BE2C (cell line): ENCODE results near the gene SPTLC3.

Source experiments
- DNase-seq: peaks from one replicate; pipeline ENCODE4 v3.0.0-alpha.2; 2020
- H3K27me3 ChIP-seq: fragments of 250-450 bp; sonication (Bioruptor Pico); 2 replicates; pipeline ENCODE4 v1.5.1; 2020; ENCODE audit warnings: mild to moderate bottlenecking
- H3K36me3 ChIP-seq: fragments of 250-450 bp; sonication (Bioruptor Pico); 2 replicates; pipeline ENCODE4 v1.5.1; 2020; ENCODE audit warnings: mild to moderate bottlenecking
- H3K4me1 ChIP-seq: fragments of 250-450 bp; sonication (Bioruptor Pico); 2 replicates; pipeline ENCODE4 v1.5.1; 2020
- H3K4me3 ChIP-seq: 2 replicates; pipeline ENCODE4 v1.5.1; 2011; ENCODE audit warnings: low read depth, low read length
- H3K9me3 ChIP-seq: fragments of 250-450 bp; sonication (Bioruptor Pico); 2 replicates; pipeline ENCODE4 v1.5.1; 2020
- TF ChIP-seq, protein P1 (sequence below): IDR thresholded peaks from 2 replicates; pipeline ENCODE4 v1.5.1; 2012; ENCODE audit warnings: mild to moderate bottlenecking, low read depth, low read length

The SPTLC3 gene

DNA sequence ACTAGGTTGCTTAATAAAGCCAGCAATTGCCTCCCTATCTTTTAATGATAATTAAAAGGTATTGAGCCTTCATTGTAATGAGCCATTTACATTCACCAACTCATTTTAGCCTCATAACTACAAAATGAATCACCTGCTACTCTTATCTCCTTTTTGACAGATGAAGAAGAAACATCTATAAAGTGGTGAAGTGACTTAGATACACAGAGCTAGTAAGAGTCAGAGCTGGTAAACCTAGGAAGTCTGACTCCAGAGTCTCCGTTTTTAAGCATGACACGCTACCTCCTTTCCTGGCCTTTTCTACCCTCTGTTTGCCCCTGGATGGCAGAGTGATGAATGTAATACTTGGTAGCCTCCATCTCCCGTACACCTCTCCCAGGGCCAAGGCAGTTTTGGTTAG is 93.5 kb downstream of the SPTLC3 start:
- no peaks in the 10 kb centered on the region for H3K36me3 ChIP-seq
- no peaks in the 10 kb centered on the region for H3K4me1 ChIP-seq
- no peak overlapping the region for H3K4me3 ChIP-seq
- peaks cover 7% of the 10 kb centered on the region for H3K27me3 ChIP-seq
- TF ChIP-seq, protein P1, sequence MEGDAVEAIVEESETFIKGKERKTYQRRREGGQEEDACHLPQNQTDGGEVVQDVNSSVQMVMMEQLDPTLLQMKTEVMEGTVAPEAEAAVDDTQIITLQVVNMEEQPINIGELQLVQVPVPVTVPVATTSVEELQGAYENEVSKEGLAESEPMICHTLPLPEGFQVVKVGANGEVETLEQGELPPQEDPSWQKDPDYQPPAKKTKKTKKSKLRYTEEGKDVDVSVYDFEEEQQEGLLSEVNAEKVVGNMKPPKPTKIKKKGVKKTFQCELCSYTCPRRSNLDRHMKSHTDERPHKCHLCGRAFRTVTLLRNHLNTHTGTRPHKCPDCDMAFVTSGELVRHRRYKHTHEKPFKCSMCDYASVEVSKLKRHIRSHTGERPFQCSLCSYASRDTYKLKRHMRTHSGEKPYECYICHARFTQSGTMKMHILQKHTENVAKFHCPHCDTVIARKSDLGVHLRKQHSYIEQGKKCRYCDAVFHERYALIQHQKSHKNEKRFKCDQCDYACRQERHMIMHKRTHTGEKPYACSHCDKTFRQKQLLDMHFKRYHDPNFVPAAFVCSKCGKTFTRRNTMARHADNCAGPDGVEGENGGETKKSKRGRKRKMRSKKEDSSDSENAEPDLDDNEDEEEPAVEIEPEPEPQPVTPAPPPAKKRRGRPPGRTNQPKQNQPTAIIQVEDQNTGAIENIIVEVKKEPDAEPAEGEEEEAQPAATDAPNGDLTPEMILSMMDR, result no peak
- DNase-seq, result no peak
- H3K9me3 ChIP-seq, result no peaks in the 10 kb centered on the region

DNA sequence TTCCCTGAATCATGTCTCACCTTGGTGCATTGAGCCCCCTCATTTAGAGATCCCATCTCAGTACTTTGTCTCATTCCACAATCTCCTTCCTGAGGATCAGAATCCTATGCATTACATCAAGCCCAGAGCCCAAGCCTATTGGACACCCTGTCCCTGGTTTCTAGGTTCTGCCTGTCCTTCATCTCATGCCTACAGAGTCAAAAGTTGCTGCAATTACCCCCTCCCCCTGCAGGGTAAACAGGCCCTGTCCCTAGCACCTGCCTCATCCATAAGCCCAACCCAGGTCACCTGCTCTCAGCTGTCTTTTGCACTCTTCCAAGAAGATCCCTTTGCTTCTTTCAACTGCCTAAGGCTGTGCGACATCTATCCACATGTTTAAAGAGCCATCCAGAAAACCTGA is 93.9 kb downstream of the SPTLC3 start:
- TF ChIP-seq, protein P1, result no peak
- no peak for DNase-seq
- H3K4me1 ChIP-seq, result no peaks in the 10 kb centered on the region

DNA sequence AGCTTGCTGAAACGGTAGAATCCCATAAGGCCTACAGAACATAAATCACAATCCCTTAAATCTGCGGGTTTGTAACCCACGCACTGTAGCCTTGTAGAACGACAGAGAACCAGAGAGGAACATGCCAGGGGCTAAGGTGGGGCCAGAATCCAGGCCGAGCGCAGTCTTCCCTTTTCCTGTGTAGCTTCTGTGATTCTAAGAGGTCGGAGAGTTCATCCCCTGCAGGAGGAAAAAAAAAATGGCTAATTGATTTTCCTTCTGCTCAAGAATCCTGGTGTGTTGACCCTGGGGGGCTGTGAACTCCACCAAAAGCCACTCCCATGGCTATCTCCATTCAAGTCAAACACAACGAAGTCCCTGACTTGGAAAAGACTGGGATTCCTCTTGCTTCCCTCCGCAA is 96.3 kb downstream of the SPTLC3 start:
- no peak for DNase-seq
- TF ChIP-seq, protein P1, result no peak
- Histone ChIP-seq H3K4me3 (no peak overlapping the region), H3K4me1 (no peaks in the 10 kb centered on the region), H3K9me3 (no peaks in the 10 kb centered on the region), H3K27me3 (peaks cover 22% of the 10 kb centered on the region), H3K36me3 (no peaks in the 10 kb centered on the region)

More for the DNA sequence above, 93.9 kb downstream of the SPTLC3 start:
- no peaks in the 10 kb centered on the region for H3K36me3 ChIP-seq
- no peak overlapping the region for H3K4me3 ChIP-seq
- H3K9me3 ChIP-seq, result no peaks in the 10 kb centered on the region
- peaks cover 7% of the 10 kb centered on the region for H3K27me3 ChIP-seq

DNA sequence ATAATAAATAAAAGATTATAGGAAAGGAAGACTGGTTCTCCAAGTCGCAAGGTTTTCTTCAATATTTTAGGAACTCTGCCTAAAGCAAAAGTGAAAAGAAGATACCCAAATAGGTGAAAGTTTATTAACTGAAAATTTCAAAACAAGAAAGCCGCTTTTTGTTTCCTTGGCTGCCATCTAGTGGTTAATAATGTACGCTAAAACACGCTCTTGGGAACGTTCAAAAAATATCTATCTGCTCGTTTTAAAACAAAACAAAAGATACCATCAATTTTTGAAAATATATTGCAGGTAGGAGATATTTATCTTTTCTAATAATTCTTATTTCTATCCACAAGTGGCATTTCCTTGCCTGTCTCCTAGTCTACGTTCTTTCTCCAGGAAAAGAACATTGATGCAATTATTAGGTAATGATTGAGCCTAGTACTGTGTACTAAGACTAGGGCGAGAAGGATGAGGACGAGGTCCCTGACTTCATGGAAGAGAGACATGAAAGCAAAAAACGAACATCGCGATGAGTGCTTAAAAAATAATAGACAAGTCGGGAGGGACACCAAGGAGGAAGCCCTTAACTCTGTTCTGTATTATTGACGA is 97.2 kb downstream of the SPTLC3 start:
- TF ChIP-seq, protein P1, result peak; percentile 70
- DNase-seq, result no peak
- peaks cover 27% of the 10 kb centered on the region for H3K27me3 ChIP-seq

DNA sequence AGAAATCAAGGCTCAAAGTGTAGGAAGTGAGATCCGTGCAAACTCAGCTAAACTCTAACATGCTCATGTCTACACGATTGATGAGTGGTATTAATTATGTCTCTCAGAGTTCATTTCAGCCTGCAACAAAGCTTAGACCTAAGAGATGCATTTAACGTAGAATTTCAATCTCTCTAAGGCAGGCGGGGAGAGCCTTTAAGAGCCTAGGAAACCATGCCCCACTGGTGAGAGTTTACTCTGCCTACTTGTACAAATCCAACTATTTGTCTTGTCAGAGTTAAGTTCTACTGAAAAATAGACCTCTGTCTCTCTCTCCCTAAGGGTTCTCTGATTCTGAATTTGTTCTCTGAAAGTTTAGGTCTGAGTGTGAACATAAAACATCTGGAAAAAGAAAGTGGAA is 100.9 kb downstream of the SPTLC3 start:
- Histone ChIP-seq H3K36me3 (no peaks in the 10 kb centered on the region), H3K27me3 (peaks cover 27% of the 10 kb centered on the region), H3K4me3 (no peak overlapping the region), H3K9me3 (no peaks in the 10 kb centered on the region), H3K4me1 (no peaks in the 10 kb centered on the region)
- TF ChIP-seq, protein P1, result no peak
- DNase-seq, result no peak

More for the DNA sequence above, 97.2 kb downstream of the SPTLC3 start:
- Histone ChIP-seq H3K4me3 (no peak overlapping the region), H3K4me1 (no peaks in the 10 kb centered on the region), H3K9me3 (no peaks in the 10 kb centered on the region), H3K36me3 (no peaks in the 10 kb centered on the region)

DNA sequence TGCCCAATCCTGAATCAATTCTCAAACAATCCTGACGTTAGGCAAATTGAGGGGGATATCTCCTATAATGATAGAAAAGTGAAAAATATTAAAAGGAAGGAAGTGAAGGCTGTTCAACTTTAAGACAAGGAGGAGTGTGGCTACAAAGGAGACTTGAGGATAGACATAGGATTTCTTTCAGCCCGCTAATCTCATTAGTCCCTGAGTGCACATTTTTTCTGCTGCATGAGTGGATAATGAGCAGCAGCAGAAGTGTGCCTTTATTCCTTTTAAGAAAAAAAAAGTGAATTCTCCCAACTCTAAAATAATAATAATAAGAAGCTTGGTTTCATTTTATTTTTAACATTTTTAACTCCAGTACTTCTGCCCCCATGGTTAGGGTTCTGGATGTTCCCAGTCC is 102.0 kb downstream of the SPTLC3 start:
- TF ChIP-seq, protein P1, result no peak
- H3K9me3 ChIP-seq, result no peaks in the 10 kb centered on the region
- no peak for DNase-seq
- H3K4me1 ChIP-seq, result no peaks in the 10 kb centered on the region
- H3K4me3 ChIP-seq, result no peak overlapping the region
- H3K27me3 ChIP-seq, result peaks cover 27% of the 10 kb centered on the region
- no peaks in the 10 kb centered on the region for H3K36me3 ChIP-seq
